ENCODE data around the gene GTF2IRD2.
"Not testable (repeated sequence)": the region's sequence is repeated elsewhere in the genome, so short reads cannot be mapped to it uniquely, and the experiment has no call there.

DNA sequence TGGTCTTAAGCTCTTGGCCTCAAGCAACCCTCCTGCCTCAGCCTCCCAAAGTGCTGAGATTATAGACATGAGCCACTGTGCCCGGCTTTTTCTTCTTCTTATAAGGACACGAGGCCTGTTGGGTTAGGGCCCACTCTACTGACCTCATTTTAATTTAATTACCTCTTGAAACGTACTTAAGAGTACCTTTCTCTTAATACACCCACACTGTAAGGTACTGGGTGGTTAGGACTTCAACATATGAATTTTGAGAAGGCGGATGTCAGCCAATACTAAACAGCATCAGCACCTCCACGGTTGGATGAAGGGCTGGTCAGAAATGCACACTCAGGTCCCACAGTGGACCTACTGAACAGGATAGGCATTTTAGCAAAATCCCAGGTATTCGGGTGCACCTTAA lies 69.7 kb downstream of the GTF2IRD2 start:
- TF ChIP-seq POLR2A (IDR thresholded peaks at IDR 0.05; ENCODE audit: low read depth); EP300 (IDR thresholded peaks at IDR 0.05); POLR2AphosphoS5 (IDR thresholded peaks at IDR 0.05): not testable (repeated sequence)
- TF ChIP-seq, protein P1, sequence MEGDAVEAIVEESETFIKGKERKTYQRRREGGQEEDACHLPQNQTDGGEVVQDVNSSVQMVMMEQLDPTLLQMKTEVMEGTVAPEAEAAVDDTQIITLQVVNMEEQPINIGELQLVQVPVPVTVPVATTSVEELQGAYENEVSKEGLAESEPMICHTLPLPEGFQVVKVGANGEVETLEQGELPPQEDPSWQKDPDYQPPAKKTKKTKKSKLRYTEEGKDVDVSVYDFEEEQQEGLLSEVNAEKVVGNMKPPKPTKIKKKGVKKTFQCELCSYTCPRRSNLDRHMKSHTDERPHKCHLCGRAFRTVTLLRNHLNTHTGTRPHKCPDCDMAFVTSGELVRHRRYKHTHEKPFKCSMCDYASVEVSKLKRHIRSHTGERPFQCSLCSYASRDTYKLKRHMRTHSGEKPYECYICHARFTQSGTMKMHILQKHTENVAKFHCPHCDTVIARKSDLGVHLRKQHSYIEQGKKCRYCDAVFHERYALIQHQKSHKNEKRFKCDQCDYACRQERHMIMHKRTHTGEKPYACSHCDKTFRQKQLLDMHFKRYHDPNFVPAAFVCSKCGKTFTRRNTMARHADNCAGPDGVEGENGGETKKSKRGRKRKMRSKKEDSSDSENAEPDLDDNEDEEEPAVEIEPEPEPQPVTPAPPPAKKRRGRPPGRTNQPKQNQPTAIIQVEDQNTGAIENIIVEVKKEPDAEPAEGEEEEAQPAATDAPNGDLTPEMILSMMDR (IDR thresholded peaks at IDR 0.05), result not testable (repeated sequence)
